ENCODE results near the gene TTLL7. TPM values are rescaled to one million over a fixed set of nuclear protein-coding genes. Genes with fewer than 3 reads are reported as not detected.
A peak's percentile ranks its signal among the peaks of the same experiment; 100 is the strongest.

Gene TTLL7
- total RNA-seq, 4 donors from 2014 or later: 3.0 to 15.1 (median 4.4) TPM

GRCh38 chr1:83864991-83865390 is 133.9 kb downstream of the TTLL7 start:
- no peak for DNase-seq
- Histone ChIP-seq H3K27me3 (peaks cover 0 to 5% (median 0%) of the 10 kb centered on the region in 4 donors), H3K4me3 (no peak overlapping the region), H3K4me1 (peaks cover 0 to 4% (median 0%) of the 10 kb centered on the region in 3 donors), H3K36me3 (no peaks in the 10 kb centered on the region), H3K27ac (no peak overlapping the region), H3K9me3 (no peaks in the 10 kb centered on the region)
- 71 to 72% methylated on average over 2 of the region's 2 CpGs for WGBS, 2 donors
- TF ChIP-seq, protein P1, sequence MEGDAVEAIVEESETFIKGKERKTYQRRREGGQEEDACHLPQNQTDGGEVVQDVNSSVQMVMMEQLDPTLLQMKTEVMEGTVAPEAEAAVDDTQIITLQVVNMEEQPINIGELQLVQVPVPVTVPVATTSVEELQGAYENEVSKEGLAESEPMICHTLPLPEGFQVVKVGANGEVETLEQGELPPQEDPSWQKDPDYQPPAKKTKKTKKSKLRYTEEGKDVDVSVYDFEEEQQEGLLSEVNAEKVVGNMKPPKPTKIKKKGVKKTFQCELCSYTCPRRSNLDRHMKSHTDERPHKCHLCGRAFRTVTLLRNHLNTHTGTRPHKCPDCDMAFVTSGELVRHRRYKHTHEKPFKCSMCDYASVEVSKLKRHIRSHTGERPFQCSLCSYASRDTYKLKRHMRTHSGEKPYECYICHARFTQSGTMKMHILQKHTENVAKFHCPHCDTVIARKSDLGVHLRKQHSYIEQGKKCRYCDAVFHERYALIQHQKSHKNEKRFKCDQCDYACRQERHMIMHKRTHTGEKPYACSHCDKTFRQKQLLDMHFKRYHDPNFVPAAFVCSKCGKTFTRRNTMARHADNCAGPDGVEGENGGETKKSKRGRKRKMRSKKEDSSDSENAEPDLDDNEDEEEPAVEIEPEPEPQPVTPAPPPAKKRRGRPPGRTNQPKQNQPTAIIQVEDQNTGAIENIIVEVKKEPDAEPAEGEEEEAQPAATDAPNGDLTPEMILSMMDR (IDR thresholded peaks at IDR 0.05): no peak
- no peak for TF ChIP-seq POLR2A (IDR thresholded peaks at IDR 0.05)
- intact Hi-C loops (cut with DNase I): no loop called here

- Histone ChIP-seq H3K27ac (peak overlapping the region; percentile 63 to 76 (median 67)), H3K4me3 (peak overlapping the region; percentile 49 to 74 (median 57)), H3K27me3 (peaks cover 0 to 5% (median 0%) of the 10 kb centered on the region in 4 donors), H3K36me3 (no peaks in the 10 kb centered on the region), H3K9me3 (no peaks in the 10 kb centered on the region), H3K4me1 (peaks cover 0 to 8% (median 0%) of the 10 kb centered on the region in 3 donors)
- no peak for TF ChIP-seq POLR2A (IDR thresholded peaks at IDR 0.05)
- TF ChIP-seq, protein P1 (IDR thresholded peaks at IDR 0.05): peak; percentile 40 to 70 (median 58)
- peak; percentile 2 for DNase-seq
- WGBS, 2 donors: 11 to 15% methylated on average over 3 to 13 of the region's 54 CpGs
- intact Hi-C loops (cut with DNase I): no loop called here
Observed at GRCh38 chr1:83860490-83861221, 138.3 kb downstream of the TTLL7 start.

GRCh38 chr1:83857716-83858115 is 141.2 kb downstream of the TTLL7 start:
- 73 to 81% methylated on average over 2 of the region's 2 CpGs for WGBS, 2 donors
- DNase-seq: no peak
- H3K9me3 ChIP-seq: no peaks in the 10 kb centered on the region
- peaks cover 0 to 8% (median 0%) of the 10 kb centered on the region in 3 donors for H3K4me1 ChIP-seq
- no peaks in the 10 kb centered on the region for H3K36me3 ChIP-seq
- intact Hi-C loops (cut with DNase I): no loop called here
- no peak overlapping the region for H3K4me3 ChIP-seq
- peaks cover 0 to 5% (median 0%) of the 10 kb centered on the region in 4 donors for H3K27me3 ChIP-seq
- no peak for TF ChIP-seq POLR2A (IDR thresholded peaks at IDR 0.05)
- TF ChIP-seq, protein P1 (IDR thresholded peaks at IDR 0.05): no peak
- no peak overlapping the region for H3K27ac ChIP-seq

GRCh38 chr1:83857103-83857502 is 141.8 kb downstream of the TTLL7 start:
- Histone ChIP-seq H3K27me3 (peaks cover 0 to 5% (median 0%) of the 10 kb centered on the region in 4 donors), H3K4me1 (peaks cover 0 to 8% (median 0%) of the 10 kb centered on the region in 3 donors), H3K9me3 (no peaks in the 10 kb centered on the region), H3K36me3 (no peaks in the 10 kb centered on the region), H3K4me3 (no peak overlapping the region), H3K27ac (no peak overlapping the region)
- TF ChIP-seq, protein P1 (IDR thresholded peaks at IDR 0.05): peak in 1 of 6 experiments; percentile 36
- TF ChIP-seq POLR2A (IDR thresholded peaks at IDR 0.05): no peak
- intact Hi-C loops (cut with DNase I): no loop called here
- no peak for DNase-seq
- 73 to 74% methylated on average over 1 of the region's 1 CpG for WGBS, 2 donors

- Histone ChIP-seq H3K4me1 (peaks cover 0 to 8% (median 0%) of the 10 kb centered on the region in 3 donors), H3K27ac (no peak overlapping the region), H3K4me3 (no peak overlapping the region), H3K36me3 (no peaks in the 10 kb centered on the region), H3K9me3 (no peaks in the 10 kb centered on the region), H3K27me3 (peaks cover 0 to 5% (median 0%) of the 10 kb centered on the region in 4 donors)
- intact Hi-C loops (cut with DNase I): no loop called here
- 86 to 89% methylated on average over 2 of the region's 2 CpGs for WGBS, 2 donors
- TF ChIP-seq, protein P1 (IDR thresholded peaks at IDR 0.05): no peak
- no peak for TF ChIP-seq POLR2A (IDR thresholded peaks at IDR 0.05)
- DNase-seq: no peak
Observed at GRCh38 chr1:83856381-83856780, 142.6 kb downstream of the TTLL7 start.

Measured in esophagus squamous epithelium (tissue), 5 donors.